NCI-H1105 treated with DMSO at 0.1 percent for 48 hours (cell line): ENCODE results near the gene TP53I11.

Experiments used
- DNase-seq: peaks from one replicate; lab custom pipeline; 2025; lab: John Stamatoyannopoulos, UW

TP53I11 gene

DNA sequence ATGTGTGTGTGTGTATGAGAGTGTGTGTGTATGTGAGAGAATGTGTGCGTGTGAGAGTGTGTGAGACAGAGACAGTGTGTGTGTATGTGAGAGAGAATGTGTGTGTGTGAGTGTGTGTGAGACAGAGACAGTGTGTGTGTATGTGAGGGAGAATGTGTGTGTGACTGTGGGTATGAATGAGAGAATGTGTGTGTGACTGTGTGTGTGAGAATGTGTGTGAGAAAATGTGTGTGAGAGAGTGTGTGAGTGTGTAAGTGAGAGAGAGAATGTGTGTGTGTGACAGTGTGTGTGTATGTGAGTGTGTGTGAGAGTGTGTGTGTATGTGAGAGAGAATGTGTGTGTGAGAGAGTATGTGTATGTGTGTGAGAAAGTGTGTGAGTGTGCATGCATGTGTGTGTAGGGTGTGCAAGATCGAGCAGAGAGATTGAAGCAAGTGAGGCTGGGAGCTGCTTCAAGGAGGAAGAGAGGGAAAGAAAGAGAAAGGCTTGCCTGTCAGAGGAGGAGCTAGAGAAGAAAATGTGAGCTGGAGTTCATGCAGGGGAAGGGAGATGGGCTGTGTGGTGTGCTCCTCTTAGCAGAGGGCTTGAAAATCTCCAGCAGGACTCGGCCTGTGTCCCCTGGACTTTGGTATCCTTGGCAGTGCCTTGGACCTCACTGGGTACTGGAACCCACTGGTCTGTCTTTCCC lies 27.7 kb upstream of the TP53I11 start:
- DNase-seq = no peak

- no peak for DNase-seq
Measured at GRCh38 chr11:44977493-44977984, 26.9 kb upstream of the TP53I11 start.

- no peak for DNase-seq
Measured at GRCh38 chr11:44976576-44976975, 25.9 kb upstream of the TP53I11 start.

DNA sequence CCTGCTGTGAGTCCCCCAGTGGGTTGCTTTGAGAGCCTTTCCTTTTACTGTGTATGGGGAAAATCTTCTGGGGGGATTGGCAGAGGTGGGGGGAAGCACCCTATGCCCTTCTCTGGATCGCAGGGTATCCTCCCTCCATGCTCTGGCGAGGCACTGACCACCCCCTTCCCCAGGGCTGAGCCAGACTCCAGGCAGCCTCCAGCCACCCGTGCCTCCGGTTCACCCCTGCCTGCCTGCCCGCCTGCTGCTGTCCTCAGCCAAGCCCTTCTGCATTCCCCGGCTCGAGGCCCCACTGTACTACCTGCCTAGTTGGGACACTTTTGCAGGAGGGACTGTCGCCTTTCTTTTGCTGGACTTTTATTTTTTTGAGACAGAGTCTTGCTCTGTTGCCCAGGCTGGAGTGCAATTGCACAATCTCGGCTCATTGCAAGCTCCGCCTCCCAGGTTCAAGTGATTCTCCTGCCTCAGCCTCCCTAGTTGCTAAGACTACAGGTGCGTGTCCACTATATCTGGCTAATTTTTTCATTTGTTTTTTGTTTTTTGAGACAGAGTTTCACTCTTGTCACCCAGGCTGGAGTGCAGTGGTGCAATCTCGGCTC lies 23.8 kb upstream of the TP53I11 start:
- DNase-seq = no peak

DNA sequence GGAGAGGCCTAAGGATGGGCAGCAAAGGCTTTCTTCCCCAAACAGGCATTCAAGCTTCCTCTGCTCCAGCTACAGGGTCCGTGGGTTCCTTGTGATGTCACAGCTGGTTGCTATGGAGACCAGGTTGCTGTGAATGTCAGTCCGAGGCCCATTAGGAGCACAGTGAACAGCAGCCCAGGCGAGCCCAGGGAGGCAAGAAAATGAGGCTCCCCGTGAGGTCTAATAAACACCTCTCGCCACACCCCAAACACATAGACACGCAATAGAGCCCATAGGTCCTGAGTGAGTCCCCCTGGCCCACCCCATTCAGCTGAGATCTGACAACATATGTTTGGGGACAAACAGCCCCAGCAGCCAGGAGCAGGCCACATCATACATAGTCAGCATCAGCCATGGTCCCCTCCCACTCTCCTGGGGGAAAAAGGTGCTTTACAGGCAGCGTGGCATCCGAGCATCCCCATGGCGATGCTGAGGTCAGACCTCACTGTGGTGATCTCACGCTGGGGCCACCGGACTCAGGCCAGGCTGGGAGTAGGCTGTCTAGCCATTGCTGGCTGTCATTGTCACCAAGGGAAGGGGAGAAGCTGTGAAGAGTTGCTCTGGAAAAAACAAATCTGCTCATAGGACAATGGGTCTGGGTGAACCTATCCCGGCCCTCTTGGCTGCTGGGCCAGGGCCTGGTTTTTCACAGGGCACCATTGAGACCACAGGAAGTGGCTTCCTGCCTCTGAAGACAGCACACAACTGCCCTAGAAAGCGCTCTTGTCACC lies 23.1 kb upstream of the TP53I11 start:
- DNase-seq = no peak

GRCh38 chr11:44972746-44973435 lies 22.2 kb upstream of the TP53I11 start:
- no peak for DNase-seq

GRCh38 chr11:44971185-44971584 lies 20.5 kb upstream of the TP53I11 start:
- DNase-seq = no peak

- DNase-seq = no peak
Measured at GRCh38 chr11:44970293-44970692, 19.6 kb upstream of the TP53I11 start.

GRCh38 chr11:44969651-44970252 lies 19.1 kb upstream of the TP53I11 start:
- DNase-seq = no peak

GRCh38 chr11:44968510-44968909 lies 17.8 kb upstream of the TP53I11 start:
- peak; percentile 14 for DNase-seq

GRCh38 chr11:44967930-44968496 lies 17.3 kb upstream of the TP53I11 start:
- DNase-seq = no peak

- no peak for DNase-seq
Measured at GRCh38 chr11:44966694-44967093, 16.0 kb upstream of the TP53I11 start.

DNA sequence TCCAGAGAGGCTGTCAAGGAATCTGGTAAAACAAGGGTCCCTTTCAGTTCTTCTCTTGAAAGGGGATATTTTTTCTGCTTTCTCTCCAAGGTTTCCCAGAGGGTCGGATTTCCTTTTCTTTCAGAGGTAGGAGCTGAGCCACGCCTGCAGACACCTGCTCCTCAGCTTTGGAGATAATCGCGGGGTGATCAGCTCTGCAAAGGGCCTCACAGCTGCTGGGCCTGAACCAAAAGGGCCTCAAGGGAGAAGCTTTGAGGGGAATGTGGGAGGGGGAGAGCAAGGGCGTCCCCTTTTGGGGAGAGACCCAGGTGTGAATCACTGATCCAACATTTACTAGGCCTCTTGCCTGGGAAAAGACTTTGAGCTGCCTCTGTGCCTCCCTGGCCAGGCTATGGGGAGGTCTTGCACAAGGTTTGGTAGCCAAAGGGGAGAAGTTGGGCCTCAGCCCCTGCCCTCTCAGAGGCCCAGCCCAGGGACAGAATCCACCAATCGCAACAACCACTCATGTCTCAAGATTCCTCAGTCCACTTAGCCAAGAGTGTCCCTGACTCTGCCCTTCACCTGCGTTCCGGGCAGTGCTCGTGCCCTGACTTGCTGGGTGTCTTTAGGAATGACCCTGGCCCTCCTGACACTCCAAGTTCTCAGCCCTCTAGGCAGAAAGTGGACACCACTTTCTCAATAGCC lies 14.0 kb upstream of the TP53I11 start:
- DNase-seq = peak; percentile 8

- no peak for DNase-seq
Measured at GRCh38 chr11:44963948-44964347, 13.3 kb upstream of the TP53I11 start.

DNA sequence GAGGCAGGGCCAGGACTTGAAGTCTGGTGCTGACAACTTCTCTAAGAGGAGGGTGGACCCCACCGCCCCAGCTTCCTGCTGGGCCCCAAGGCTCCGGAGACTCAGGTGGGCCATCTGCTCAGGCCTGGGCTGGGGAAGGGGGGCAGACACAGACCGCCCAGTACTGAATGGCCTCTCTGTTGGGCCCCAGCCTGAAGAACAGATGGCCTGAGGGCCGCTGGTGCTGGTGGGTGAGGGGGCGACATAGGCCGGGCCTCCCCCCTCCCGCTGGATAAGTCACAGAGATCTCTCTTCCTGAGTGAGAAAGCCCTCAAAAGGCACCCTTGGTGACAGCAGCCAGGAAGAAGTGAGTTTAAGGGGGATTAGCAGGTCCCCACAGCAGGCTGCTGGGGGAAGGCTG lies 12.5 kb upstream of the TP53I11 start:
- no peak for DNase-seq

DNA sequence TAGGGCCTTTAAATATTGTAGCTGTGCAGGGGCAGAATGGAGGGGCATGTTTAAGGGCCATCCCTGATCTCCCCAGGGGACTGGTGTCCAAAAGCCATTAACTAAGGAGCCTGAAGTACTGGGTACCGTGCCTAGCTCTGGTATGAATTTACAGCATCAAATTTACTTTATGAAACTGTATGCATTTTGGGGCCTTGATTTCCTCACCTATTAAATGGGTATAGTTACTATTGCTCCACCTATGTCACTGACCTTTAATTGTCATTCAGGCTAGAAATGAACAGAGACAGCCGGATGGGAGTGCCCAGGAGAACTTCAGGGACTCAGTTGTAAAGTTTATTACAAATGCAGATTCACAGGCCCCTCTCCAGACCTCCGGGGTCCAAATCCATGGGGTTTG lies 11.8 kb upstream of the TP53I11 start:
- no peak for DNase-seq

- no peak for DNase-seq
Measured at GRCh38 chr11:44960200-44960845, 9.6 kb upstream of the TP53I11 start.

GRCh38 chr11:44959064-44959463 lies 8.4 kb upstream of the TP53I11 start:
- DNase-seq = no peak

DNA sequence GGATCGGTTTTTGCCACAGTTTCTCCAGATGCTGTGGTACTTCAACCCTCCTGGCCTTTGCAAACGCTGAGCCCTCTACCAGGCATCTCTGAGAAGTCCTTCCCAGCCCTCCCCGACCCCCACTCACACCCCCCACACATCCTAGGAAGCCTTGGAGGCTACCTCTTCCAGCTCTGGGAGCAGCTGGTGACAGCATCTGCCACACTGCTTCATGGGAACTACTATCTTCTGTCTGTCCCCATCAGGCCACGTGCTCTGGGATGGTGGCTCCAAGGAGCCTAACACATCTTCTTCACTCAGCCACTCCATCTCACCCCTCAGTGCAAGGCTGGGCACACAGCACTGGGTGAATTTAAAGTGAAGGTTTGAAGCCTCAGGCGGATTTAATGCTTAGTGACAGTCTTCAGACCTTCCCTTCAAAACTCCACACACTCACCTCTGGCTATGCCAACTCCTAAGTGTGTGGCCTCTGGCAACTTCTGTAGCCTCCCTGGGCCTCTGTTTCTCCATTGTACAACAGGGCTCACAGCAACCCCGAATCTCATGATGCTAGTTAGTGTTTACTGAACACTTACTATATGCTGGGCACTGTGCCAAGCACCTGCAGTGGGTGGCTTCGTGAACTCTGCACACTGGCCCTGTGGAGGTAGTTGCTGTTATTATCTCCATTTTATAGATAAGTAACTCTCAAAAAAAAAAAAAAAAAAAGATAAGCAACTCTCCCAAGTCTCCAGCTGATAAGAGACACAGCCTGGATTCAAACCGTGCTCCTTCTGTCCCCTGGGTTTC lies 7.3 kb upstream of the TP53I11 start:
- DNase-seq = no peak

GRCh38 chr11:44957040-44957515 lies 6.4 kb upstream of the TP53I11 start:
- DNase-seq = no peak
